H1 (cell line): Measurements from ENCODE around the gene SSBP3. TPM values are rescaled to one million over a fixed set of nuclear protein-coding genes. Genes with fewer than 3 reads are reported as not detected.

Source experiments
- CTCF ChIA-PET: fragments of 300-600 bp; sonication (Branson Sonifier 250); formaldehyde crosslinking; loops from one replicate; lab custom pipeline; 2021; ENCODE audit not compliant: partially characterized antibody; lab: Charles Lee
- POLR2A ChIA-PET: fragments of 300-600 bp; sonication (Branson Sonifier 250); formaldehyde crosslinking; loops from one replicate; lab custom pipeline; 2021; ENCODE audit warnings: inconsistent platforms; ENCODE audit not compliant: partially characterized antibody; lab: Charles Lee
- DNase-seq, 2 experiments: peaks; one replicate each; pipeline versions ENCODE4 v3.0.0 to v3.0.0-alpha.2; 2010 to 2022; ENCODE audit warnings: low spot score in 2 of 2, low read depth in 1 of 2, mixed read lengths in 1 of 2
- FAIRE-seq: peaks from 2 replicates; lab custom pipeline; 2011; peaks lifted over from hg19 to GRCh38; lab: Jason Lieb, UNC
- H2AFZ ChIP-seq: 2 replicates; pipeline ENCODE4 v1.8.1; 2012; ENCODE audit warnings: low read length, inconsistent platforms
- H2AK5ac ChIP-seq: 2 replicates; pipeline ENCODE4 v1.6.1; 2013; ENCODE audit warnings: low read depth, low read length
- H2BK120ac ChIP-seq: replicated peaks from 2 replicates; pipeline ENCODE3; 2013; ENCODE audit warnings: low read depth, low read length, inconsistent platforms
- H2BK12ac ChIP-seq: 2 replicates; pipeline ENCODE4 v1.6.1; 2013; ENCODE audit warnings: low read depth, low read length
- H2BK15ac ChIP-seq: 2 replicates; pipeline ENCODE4 v1.6.1; 2013; ENCODE audit warnings: low read length
- H2BK20ac ChIP-seq: 2 replicates; pipeline ENCODE4 v1.6.1; 2013; ENCODE audit warnings: low read length
- H2BK5ac ChIP-seq: 2 replicates; pipeline ENCODE4 v1.6.1; 2013; ENCODE audit warnings: low read depth, low read length
- H3K14ac ChIP-seq: 2 replicates; pipeline ENCODE4 v1.6.1; 2013; ENCODE audit warnings: inconsistent platforms; ENCODE audit not compliant: insufficient read length
- H3K18ac ChIP-seq: 2 replicates; pipeline ENCODE4 v1.6.1; 2013; ENCODE audit warnings: low read length; ENCODE audit errors: extremely low read depth
- H3K23ac ChIP-seq: 2 replicates; pipeline ENCODE4 v1.6.1; 2013; ENCODE audit warnings: inconsistent platforms; ENCODE audit not compliant: insufficient read length
- H3K23me2 ChIP-seq: 2 replicates; pipeline ENCODE4 v1.6.1; 2013; ENCODE audit warnings: low read depth, low read length
- H3K27ac ChIP-seq: 2 replicates; pipeline ENCODE4 v1.6.1; 2011; ENCODE audit warnings: low read depth, low read length, inconsistent platforms
- H3K27me3 ChIP-seq, 4 experiments: replicated peaks in 1 of 4; 1 replicate in 1 of 4; 2 replicates in 3 of 4; pipeline versions ENCODE4 v1.6.1 to v1.8.1; 2011 to 2013; ENCODE audit warnings: low read length in 3 of 4, mild to moderate bottlenecking in 3 of 4, inconsistent platforms in 2 of 4, mixed read lengths in 2 of 4, moderate library complexity in 1 of 4; ENCODE audit not compliant: control insufficient read depth in 3 of 4, insufficient read depth in 3 of 4; ENCODE audit errors: extremely low read depth in 1 of 4
- H3K36me3 ChIP-seq, 4 experiments: 2 replicates each; pipeline versions ENCODE4 v1.6.1 to v1.8.1; 2011 to 2013; ENCODE audit warnings: mild to moderate bottlenecking in 4 of 4, low read length in 3 of 4, moderate library complexity in 2 of 4, control low read depth in 1 of 4, inconsistent platforms in 1 of 4; ENCODE audit not compliant: insufficient read depth in 4 of 4, control insufficient read depth in 2 of 4
- H3K4ac ChIP-seq: replicated peaks from 2 replicates; pipeline ENCODE3; 2013; ENCODE audit warnings: low read length, low read depth, mixed read lengths, inconsistent platforms; ENCODE audit not compliant: insufficient read length
- H3K4me1 ChIP-seq, 4 experiments: replicated peaks in 1 of 4; 1 replicate in 1 of 4; 2 replicates in 3 of 4; pipeline versions ENCODE4 v1.6.1 to v1.8.1; 2011 to 2013; ENCODE audit warnings: low read length in 3 of 4, inconsistent platforms in 2 of 4, mixed read lengths in 1 of 4; ENCODE audit not compliant: insufficient read depth in 4 of 4, control insufficient read depth in 3 of 4
- H3K4me2 ChIP-seq, 2 experiments: 2 replicates each; pipeline versions ENCODE4 v1.6.1 to v1.8.1; 2011 to 2013; ENCODE audit warnings: low read depth in 2 of 2, low read length in 2 of 2, control low read depth in 1 of 2, inconsistent platforms in 1 of 2, mild to moderate bottlenecking in 1 of 2; ENCODE audit not compliant: insufficient read depth in 1 of 2
- H3K4me3 ChIP-seq, 4 experiments: fragments of 200-600, 300-600 bp in 1 of 4; sonication (generic), shearing (Covaris generic), sonication (Bioruptor Twin) in 1 of 4; 2 replicates each; pipeline versions ENCODE4 v1.5.1 to v1.8.1; 2011 to 2016; ENCODE audit warnings: low read length in 4 of 4, low read depth in 3 of 4, control low read depth in 2 of 4, inconsistent platforms in 2 of 4, mild to moderate bottlenecking in 2 of 4, mixed read lengths in 1 of 4, moderate library complexity in 1 of 4; ENCODE audit not compliant: insufficient read depth in 2 of 4; ENCODE audit errors: extremely low read depth in 1 of 4
- H3K56ac ChIP-seq: replicated peaks from 2 replicates; pipeline ENCODE3; 2013; ENCODE audit warnings: low read depth, mild to moderate bottlenecking, mixed read lengths, low read length, inconsistent platforms; ENCODE audit not compliant: insufficient read length
- H3K79me1 ChIP-seq: 2 replicates; pipeline ENCODE4 v1.6.1; 2013; ENCODE audit warnings: low read depth, low read length, control low read depth
- H3K79me2 ChIP-seq, 2 experiments: 2 replicates each; pipeline versions ENCODE4 v1.6.1 to v1.8.1; 2012 to 2013; ENCODE audit warnings: low read length in 2 of 2, mild to moderate bottlenecking in 2 of 2, inconsistent platforms in 1 of 2; ENCODE audit not compliant: insufficient read depth in 2 of 2, control insufficient read depth in 1 of 2
- H3K9ac ChIP-seq, 4 experiments: replicated peaks in 1 of 4; 1 replicate in 1 of 4; 2 replicates in 3 of 4; pipeline versions ENCODE4 v1.6.1 to v1.8.1; 2011 to 2013; ENCODE audit warnings: low read depth in 3 of 4, low read length in 3 of 4, control low read depth in 2 of 4, mild to moderate bottlenecking in 2 of 4, moderate library complexity in 2 of 4, inconsistent platforms in 1 of 4; ENCODE audit errors: extremely low read depth in 1 of 4
- H3K9me3 ChIP-seq, 2 experiments: 2 replicates each; pipeline versions ENCODE4 v1.6.1 to v1.8.1; 2012 to 2013; ENCODE audit warnings: mild to moderate bottlenecking in 2 of 2, moderate library complexity in 2 of 2, control low read depth in 1 of 2, inconsistent platforms in 1 of 2, low read depth in 1 of 2, low read length in 1 of 2, mixed read lengths in 1 of 2; ENCODE audit not compliant: insufficient read depth in 2 of 2
- H4K20me1 ChIP-seq, 2 experiments: replicated peaks in 1 of 2; 2 replicates each; pipeline versions ENCODE3 to v1.8.1; 2011 to 2013; ENCODE audit warnings: inconsistent platforms in 2 of 2, low read length in 2 of 2, mild to moderate bottlenecking in 1 of 2; ENCODE audit not compliant: insufficient read depth in 2 of 2, control insufficient read depth in 1 of 2
- H4K5ac ChIP-seq: 2 replicates; pipeline ENCODE4 v1.6.1; 2013; ENCODE audit warnings: low read length, low read depth, mixed read lengths, inconsistent platforms; ENCODE audit not compliant: insufficient read length
- H4K8ac ChIP-seq: 2 replicates; pipeline ENCODE4 v1.8.0; 2013; ENCODE audit warnings: mild to moderate bottlenecking, moderate library complexity, low read length, inconsistent platforms; ENCODE audit not compliant: insufficient read depth; ENCODE audit errors: extremely low read depth
- H4K91ac ChIP-seq: replicated peaks from 2 replicates; pipeline ENCODE3; 2013; ENCODE audit warnings: low read length, mixed read lengths, inconsistent platforms; ENCODE audit not compliant: insufficient read length
- BRCA1 ChIP-seq: IDR thresholded peaks from 2 replicates; pipeline ENCODE4 v1.6.1; 2012; ENCODE audit warnings: low read depth, low read length, improper control_type of control experiment
- WGBS, 2 experiments: shearing (Covaris generic) in 1 of 2; methylation state at CpG; one replicate each; pipeline versions ENCODE4 v1.1.6 to v1.1.7; 2013 to 2015; ENCODE audit warnings: low lambda C conversion rate in 2 of 2, mixed read lengths in 2 of 2, inconsistent platforms in 1 of 2, low coverage in 1 of 2, missing lambda C conversion rate in 1 of 2; ENCODE audit not compliant: insufficient replicate concordance in 2 of 2, insufficient coverage in 1 of 2, insufficient read length in 1 of 2; ENCODE audit errors: extremely low coverage in 1 of 2, missing lambda C conversion rate in 1 of 2; 5-methylcytosine and 5-hydroxymethylcytosine counted together
- polyA plus RNA-seq, 7 experiments: library from polyadenylated mRNA; depleted of rRNA in 3 of 7; stranded (reverse) in 5 of 7; unstranded in 2 of 7; fragments of >200 nt in 5 of 7; fragments of 200-250 nt in 2 of 7; gene quantifications; 1 replicate in 5 of 7; 2 replicates in 1 of 7; 4 replicates in 1 of 7; pipeline versions ENCODE4 v1.2.1 to v1.2.3, GENCODE V29; 2011 to 2013; ENCODE audit warnings: missing spikeins in 2 of 7, mixed read lengths in 2 of 7
- total RNA-seq: library from RNA; stranded (reverse); fragmentation: NEBNext Ultra II Directional; extraction: Animal tissue kit (Norgen Biotek cat#: 25700); gene quantifications from 2 replicates; pipeline ENCODE4 v1.2.1, GENCODE V29; 2021

Gene SSBP3
- total and polyA plus RNA-seq, 2 of the 8 experiments (the other 6 are each of a cell fraction or from before 2014, with no cell fraction given) = 99.7 to 133 TPM

DNA sequence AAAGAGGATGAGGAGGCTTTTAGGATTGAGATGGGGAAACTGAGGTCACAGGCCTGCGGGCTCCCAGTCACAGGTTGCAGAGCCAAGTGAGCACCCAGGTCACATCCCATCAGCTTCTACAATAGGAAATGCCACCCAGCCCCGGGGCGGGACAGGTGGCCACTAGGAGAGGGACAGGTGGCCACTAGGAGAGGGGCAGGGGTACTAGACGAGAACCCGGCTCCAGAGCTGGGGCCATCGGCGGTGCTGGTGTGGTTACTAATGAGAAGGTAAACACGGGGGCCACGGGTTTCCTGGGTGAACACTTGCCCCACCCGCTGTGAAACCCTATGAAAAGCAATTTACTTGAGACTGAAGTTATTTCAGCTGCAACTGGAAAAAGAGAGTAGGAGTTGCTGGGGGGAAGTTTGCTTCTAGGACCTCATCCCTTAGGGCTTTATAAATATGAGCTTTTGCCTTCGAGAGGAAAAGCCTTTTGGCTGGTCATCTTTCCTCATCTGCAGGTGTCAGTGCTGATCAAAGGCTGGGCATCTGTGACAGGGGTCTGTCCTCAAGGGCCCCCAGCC is 153.7 kb downstream of the SSBP3 start:
- WGBS, 2 experiments = 95% methylated on average over 11 of the region's 11 CpGs; no CpG with 5 or more reads in 1 of the 2 experiments
- Histone ChIP-seq H2BK5ac (no peak overlapping the region), H3K14ac (no peak overlapping the region), H3K23ac (no peak overlapping the region), H3K4me3 (no peak overlapping the region), H2BK120ac (no peak overlapping the region), H4K20me1 (peaks cover 4 to 11% of the 10 kb centered on the region in 2 experiments), H3K4ac (no peak overlapping the region), H2AK5ac (no peak overlapping the region), H3K4me2 (no peak overlapping the region), H3K56ac (no peak overlapping the region), H3K79me2 (no peaks in the 10 kb centered on the region; a peak in 1 of 4 replicates), H2BK20ac (no peak overlapping the region), H3K4me1 (peaks cover 0 to 9% (median 3%) of the 10 kb centered on the region in 4 experiments; a peak in 6 of 7 replicates), H3K9me3 (no peaks in the 10 kb centered on the region), H4K5ac (no peak overlapping the region), H3K79me1 (peaks cover 3% of the 10 kb centered on the region; the same call in 1 of the 2 replicates), H3K9ac (no peak overlapping the region), H2AFZ (no peak overlapping the region), H2BK12ac (no peak overlapping the region), H3K18ac (no peak overlapping the region), H3K36me3 (peaks cover 0 to 6% (median 5%) of the 10 kb centered on the region in 4 experiments; a peak in 5 of 8 replicates), H3K23me2 (no peaks in the 10 kb centered on the region), H2BK15ac (no peak overlapping the region), H4K91ac (no peak overlapping the region), H3K27ac (no peak overlapping the region), H4K8ac (no peak overlapping the region), H3K27me3 (no peaks in the 10 kb centered on the region)
- TF ChIP-seq BRCA1 = no peak
- no peak for DNase-seq
- POLR2A ChIA-PET = interaction anchor here (0.6 to 1.1 kb wide), 2 partner anchors 51 to 90 kb away, joined by 3 read pairs; no protein-coding TSS in a partner anchor
- CTCF ChIA-PET = interaction anchor here (0.5 to 1.9 kb wide), 8 partner anchors 11 to 441 kb away, joined by 3 to 6 read pairs (median 4); no protein-coding TSS in a partner anchor
- FAIRE-seq = no peak
